ENCODE results near the gene MSRB3. TPM values are rescaled to one million over a fixed set of nuclear protein-coding genes. Genes with fewer than 3 reads are reported as not detected.

Gene MSRB3
- total and polyA plus RNA-seq, 2 donors (not counting 1 experiment from before 2014, with no cell fraction given) = not detected

DNA sequence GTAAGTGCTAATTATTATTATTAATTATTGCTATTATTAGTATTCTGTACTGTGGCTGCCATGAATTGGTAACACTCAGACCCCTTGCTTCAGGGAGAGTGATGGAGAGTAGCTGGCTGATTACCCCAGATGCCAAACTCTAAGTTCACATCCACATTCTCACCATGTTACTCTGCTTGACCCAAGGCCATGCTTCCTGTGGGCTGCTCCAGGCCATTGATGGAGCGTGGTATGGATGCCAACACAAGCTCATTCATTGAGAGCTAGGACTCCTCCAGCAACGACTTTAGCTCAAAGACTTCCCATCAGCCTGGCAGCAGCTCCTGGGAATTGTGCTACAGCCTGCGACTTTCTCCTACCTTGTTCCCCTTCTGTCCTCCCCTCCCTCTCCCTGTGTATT lies 233.4 kb downstream of the MSRB3 start:
- Histone ChIP-seq H2AFZ (ENCODE audit: insufficient read depth, low read depth, low read length, poor library complexity, severe bottlenecking) (no peak overlapping the region), H3K27me3 (replicated peaks in 1 of 4; ENCODE audit: control extremely low read depth in 1 of 4, control insufficient read depth in 3 of 4, insufficient read depth in 4 of 4, low read length in 3 of 4) (no peaks in the 10 kb centered on the region), H3K36me3 (replicated peaks in 1 of 2; ENCODE audit: control extremely low read depth in 1 of 2, control insufficient read depth in 1 of 2, extremely low read depth in 1 of 2, insufficient read depth in 2 of 2, low read length in 1 of 2) (no peaks in the 10 kb centered on the region), H3K4me1 (ENCODE audit: control insufficient read depth in 2 of 2, insufficient read depth in 2 of 2, low read length in 2 of 2) (no peaks in the 10 kb centered on the region), H3K79me2 (ENCODE audit: control insufficient read depth, insufficient read depth, low read length) (no peaks in the 10 kb centered on the region), H3K27ac (ENCODE audit: low read length in 2 of 2) (no peak overlapping the region), H3K9me3 (ENCODE audit: control extremely low read depth in 1 of 3, control insufficient read depth in 2 of 3, insufficient read depth in 1 of 3, low read length in 2 of 3) (no peaks in the 10 kb centered on the region), H3K4me2 (replicated peaks; ENCODE audit: low read depth, low read length, poor library complexity, severe bottlenecking) (no peak overlapping the region), H4K20me1 (ENCODE audit: control insufficient read depth, insufficient read depth, low read length, poor library complexity, severe bottlenecking) (no peaks in the 10 kb centered on the region), H3K4me3 (ENCODE audit: control extremely low read depth in 1 of 5, extremely low read depth in 1 of 5, insufficient read depth in 1 of 5, low read depth in 2 of 5, low read length in 4 of 5) (no peak overlapping the region), H3K9ac (ENCODE audit: low read length) (no peak overlapping the region)
- no peak for DNase-seq
- ChIA-PET POLR2A (no interaction called here), CTCF (no interaction called here)
- Mint-ChIP-seq H3K4me1 (no peaks in the 10 kb centered on the region), H3K27ac (no peak overlapping the region), H3K9me3 (ENCODE audit: insufficient read depth) (no peaks in the 10 kb centered on the region), H3K4me3 (no peak overlapping the region), H3K27me3 (peaks cover 8% of the 10 kb centered on the region)
- 87% methylated on average over 3 of the region's 3 CpGs for WGBS (ENCODE audit: insufficient coverage)
- intact Hi-C loops (cut with micrococcal nuclease) = no loop called here
- ATAC-seq (ENCODE audit: low read depth) = no peak
- TF ChIP-seq, protein P1, sequence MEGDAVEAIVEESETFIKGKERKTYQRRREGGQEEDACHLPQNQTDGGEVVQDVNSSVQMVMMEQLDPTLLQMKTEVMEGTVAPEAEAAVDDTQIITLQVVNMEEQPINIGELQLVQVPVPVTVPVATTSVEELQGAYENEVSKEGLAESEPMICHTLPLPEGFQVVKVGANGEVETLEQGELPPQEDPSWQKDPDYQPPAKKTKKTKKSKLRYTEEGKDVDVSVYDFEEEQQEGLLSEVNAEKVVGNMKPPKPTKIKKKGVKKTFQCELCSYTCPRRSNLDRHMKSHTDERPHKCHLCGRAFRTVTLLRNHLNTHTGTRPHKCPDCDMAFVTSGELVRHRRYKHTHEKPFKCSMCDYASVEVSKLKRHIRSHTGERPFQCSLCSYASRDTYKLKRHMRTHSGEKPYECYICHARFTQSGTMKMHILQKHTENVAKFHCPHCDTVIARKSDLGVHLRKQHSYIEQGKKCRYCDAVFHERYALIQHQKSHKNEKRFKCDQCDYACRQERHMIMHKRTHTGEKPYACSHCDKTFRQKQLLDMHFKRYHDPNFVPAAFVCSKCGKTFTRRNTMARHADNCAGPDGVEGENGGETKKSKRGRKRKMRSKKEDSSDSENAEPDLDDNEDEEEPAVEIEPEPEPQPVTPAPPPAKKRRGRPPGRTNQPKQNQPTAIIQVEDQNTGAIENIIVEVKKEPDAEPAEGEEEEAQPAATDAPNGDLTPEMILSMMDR (IDR thresholded peaks at IDR 0.05) = no peak
- no peak for TF ChIP-seq EZH2 (IDR thresholded peaks at IDR 0.05; ENCODE audit: borderline replicate concordance, insufficient read depth, low read depth, low read length, poor library complexity, severe bottlenecking)

Other genes starting within 250 kb of the MSRB3 start
- gene WIF1, start 157.4 kb upstream of the MSRB3 start, total RNA-seq = not detected in 2 replicates
- gene WIF1, start 157.4 kb upstream of the MSRB3 start, polyA plus RNA-seq = not detected in 2 replicates
- 65.7 and 71.8 TPM in 2 replicates for gene LEMD3, start 109.1 kb upstream of the MSRB3 start, total RNA-seq
- 19.4 and 47.0 TPM in 2 replicates for gene LEMD3, start 109.1 kb upstream of the MSRB3 start, polyA plus RNA-seq

All from B cell (primary cell).